Measurements from ENCODE around the gene SPEF2.

Gene SPEF2

GRCh38 chr5:35754481-35754880 is 136.8 kb downstream of the SPEF2 start:
- no peak for TF ChIP-seq REST (IDR thresholded peaks at IDR 0.05; ENCODE audit: insufficient replicate concordance, low read depth)
- DNase-seq (ENCODE audit: low read depth in 1 of 2, low spot score in 1 of 2): no peak
- Histone ChIP-seq H3K27ac (replicated peaks) (no peak overlapping the region), H3K27me3 (ENCODE audit: insufficient read depth, poor library complexity, severe bottlenecking) (no peaks in the 10 kb centered on the region), H3K4me3 (replicated peaks; ENCODE audit: insufficient read depth, low read length) (no peak overlapping the region)

GRCh38 chr5:35755966-35756365 is 138.3 kb downstream of the SPEF2 start:
- no peak for DNase-seq (ENCODE audit: low read depth in 1 of 2, low spot score in 1 of 2)
- Histone ChIP-seq H3K4me3 (replicated peaks; ENCODE audit: insufficient read depth, low read length) (no peak overlapping the region), H3K27me3 (ENCODE audit: insufficient read depth, poor library complexity, severe bottlenecking) (no peaks in the 10 kb centered on the region), H3K27ac (replicated peaks) (no peak overlapping the region)
- TF ChIP-seq POLR2AphosphoS5 (IDR thresholded peaks at IDR 0.05; ENCODE audit: low read depth): no peak
- no peak for TF ChIP-seq REST (IDR thresholded peaks at IDR 0.05; ENCODE audit: insufficient replicate concordance, low read depth)

GRCh38 chr5:35758151-35758724 is 140.6 kb downstream of the SPEF2 start:
- no peak for TF ChIP-seq REST (IDR thresholded peaks at IDR 0.05; ENCODE audit: insufficient replicate concordance, low read depth)
- TF ChIP-seq GABPA (IDR thresholded peaks at IDR 0.05; ENCODE audit: low read depth): no peak
- no peak for TF ChIP-seq SPI1 (IDR thresholded peaks at IDR 0.05; ENCODE audit: borderline replicate concordance, low read depth)
- no peak for TF ChIP-seq POLR2AphosphoS5 (IDR thresholded peaks at IDR 0.05; ENCODE audit: low read depth)
- no peak overlapping the region for H3K4me3 ChIP-seq (replicated peaks; ENCODE audit: insufficient read depth, low read length)
- H3K27ac ChIP-seq (replicated peaks): no peak overlapping the region
- no peak for DNase-seq (ENCODE audit: low read depth in 1 of 2, low spot score in 1 of 2)
- H3K27me3 ChIP-seq (ENCODE audit: insufficient read depth, poor library complexity, severe bottlenecking): no peaks in the 10 kb centered on the region

- Histone ChIP-seq H3K4me3 (replicated peaks; ENCODE audit: insufficient read depth, low read length) (no peak overlapping the region), H3K27me3 (ENCODE audit: insufficient read depth, poor library complexity, severe bottlenecking) (no peaks in the 10 kb centered on the region), H3K27ac (replicated peaks) (no peak overlapping the region)
- TF ChIP-seq GABPA (IDR thresholded peaks at IDR 0.05; ENCODE audit: low read depth): no peak
- TF ChIP-seq REST (IDR thresholded peaks at IDR 0.05; ENCODE audit: insufficient replicate concordance, low read depth): no peak
- TF ChIP-seq SPI1 (IDR thresholded peaks at IDR 0.05; ENCODE audit: borderline replicate concordance, low read depth): no peak
- TF ChIP-seq POLR2AphosphoS5 (IDR thresholded peaks at IDR 0.05; ENCODE audit: low read depth): no peak
- TF ChIP-seq CTCF (IDR thresholded peaks at IDR 0.05; ENCODE audit: insufficient read depth, low read length): no peak
- DNase-seq (ENCODE audit: low read depth in 1 of 2, low spot score in 1 of 2): no peak
These were observed 143.9 kb downstream of the SPEF2 start for GRCh38 chr5:35761541-35761940.

Measured in HL-60 (cell line).